Iris pigment epithelial cell (primary cell): ENCODE results near the gene PDZRN3.

Experiments
- DNase-seq: peaks from one replicate; pipeline ENCODE4 v3.0.0-alpha.2; 2011; ENCODE audit warnings: low read depth

The PDZRN3 gene

DNA sequence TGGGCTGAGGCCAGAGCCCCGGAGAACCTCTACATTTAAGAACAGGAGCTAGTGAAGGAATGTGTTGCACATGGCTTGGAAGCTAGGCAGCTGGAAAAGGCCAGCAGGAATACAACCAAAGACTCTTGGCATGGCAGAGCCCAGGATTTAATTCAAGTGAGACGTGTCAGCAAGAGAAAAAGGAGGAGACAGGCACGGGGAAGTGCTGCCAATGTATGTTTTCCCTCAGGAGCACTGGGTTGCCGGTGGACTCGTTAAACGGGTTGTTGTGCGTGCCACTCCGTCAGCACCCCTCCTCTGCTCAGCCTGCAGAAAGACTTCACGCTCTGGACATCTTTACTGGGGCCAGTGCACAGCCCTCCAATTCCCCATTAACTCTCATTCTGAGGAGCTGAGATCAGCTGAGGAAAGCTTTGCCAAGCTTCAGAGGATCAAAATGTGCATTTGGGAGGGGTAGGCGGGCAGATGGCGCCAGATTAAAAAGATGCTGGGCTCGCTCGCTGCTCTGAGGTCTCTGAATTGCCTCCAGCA lies 103.7 kb downstream of the PDZRN3 start:
- no peak for DNase-seq

DNA sequence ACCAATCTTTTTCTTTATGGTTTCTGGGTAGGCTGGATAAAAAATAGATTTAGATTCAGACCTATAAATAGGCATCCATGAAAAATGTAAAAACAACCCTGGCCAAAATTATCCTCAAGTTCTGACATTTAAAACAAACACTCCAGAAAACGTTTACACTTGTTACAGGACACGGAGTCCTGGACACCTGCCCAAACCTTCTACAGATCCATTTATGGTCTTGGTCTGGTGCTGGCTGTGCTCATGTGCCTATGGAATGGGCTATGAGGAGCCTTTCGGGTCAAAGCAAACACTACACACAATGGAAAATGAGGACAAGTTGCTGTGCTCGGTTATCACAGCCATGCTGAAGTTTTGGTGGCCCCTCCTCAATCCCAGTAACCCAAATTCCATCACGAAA lies 108.1 kb downstream of the PDZRN3 start:
- no peak for DNase-seq

DNA sequence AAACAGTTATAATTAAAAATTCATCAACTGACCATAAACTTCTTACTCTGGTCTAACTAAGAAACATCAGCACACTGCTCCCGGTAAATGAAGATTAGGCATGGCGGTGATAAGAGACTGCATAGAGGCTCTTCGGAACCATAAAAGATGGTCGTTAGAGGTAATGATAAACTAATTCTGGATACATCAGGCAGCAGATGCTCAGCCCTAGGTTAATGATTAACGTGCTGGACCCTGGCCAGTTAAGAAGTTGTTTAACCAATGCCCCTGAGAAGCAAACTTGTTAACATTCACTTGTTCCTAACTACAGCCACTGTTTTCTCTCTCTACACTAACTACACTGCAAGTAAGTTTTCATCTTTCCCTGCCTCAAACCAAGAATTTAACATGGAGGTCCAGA lies 111.5 kb downstream of the PDZRN3 start:
- no peak for DNase-seq

DNA sequence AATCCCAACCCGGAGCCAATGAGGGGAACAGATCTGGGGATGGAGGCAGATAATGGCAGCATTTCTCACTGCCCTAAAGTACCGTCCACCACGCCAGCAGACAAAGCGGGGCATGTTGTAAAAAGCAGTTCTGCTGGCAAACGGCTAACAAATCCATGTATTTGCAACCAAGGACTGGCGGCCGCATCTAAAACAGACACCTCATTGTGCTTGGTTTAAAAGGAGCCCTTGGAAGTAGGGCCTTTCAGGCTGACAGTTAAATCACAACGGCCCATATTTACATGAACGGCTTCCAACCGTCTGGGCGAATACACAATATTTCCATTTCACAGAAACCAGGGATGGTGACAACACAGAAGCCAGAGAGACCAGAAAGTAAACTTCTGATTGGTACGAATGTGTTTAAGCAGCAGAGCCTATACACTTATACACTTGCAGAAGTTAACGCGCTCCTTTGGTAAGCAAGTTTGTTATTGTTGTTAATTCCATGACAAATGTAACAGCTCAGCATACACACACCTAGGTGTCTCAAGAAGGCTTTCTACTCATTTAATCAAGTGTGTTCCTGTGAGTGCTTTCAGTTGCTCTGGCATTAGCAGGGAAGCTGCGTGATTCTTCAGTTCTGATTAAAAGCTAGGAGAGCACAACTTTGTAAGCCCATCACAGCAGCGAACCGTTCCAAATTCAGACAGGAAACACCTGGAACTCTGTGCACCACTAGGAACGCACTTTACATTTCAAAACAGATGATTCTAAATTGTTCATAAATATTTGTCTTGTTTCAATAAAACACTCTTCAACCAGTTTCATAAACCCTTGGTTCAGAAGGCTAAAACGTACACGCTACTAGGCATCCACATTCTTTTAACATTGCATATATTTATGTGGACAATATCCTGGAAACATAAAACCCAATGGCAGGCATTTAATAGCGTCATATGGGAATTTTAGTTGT lies 112.9 kb downstream of the PDZRN3 start:
- no peak for DNase-seq

DNA sequence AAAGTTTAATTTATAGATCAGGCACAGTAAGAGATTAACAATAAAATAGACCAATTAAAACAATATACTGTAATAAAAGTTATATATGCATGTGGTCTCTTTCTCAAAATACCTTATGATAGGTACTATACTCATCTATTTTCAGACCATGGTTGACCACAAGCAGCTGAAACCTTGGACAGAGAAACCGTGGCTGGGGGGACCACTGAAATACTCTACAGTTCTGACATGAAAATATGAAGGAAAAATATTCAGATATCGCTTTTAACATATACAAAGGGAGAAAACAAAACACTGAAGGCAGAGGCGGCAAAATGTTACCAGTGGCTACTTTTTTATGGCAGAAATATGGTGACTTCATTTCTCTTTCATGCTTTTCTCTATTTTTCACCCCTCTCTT lies 114.0 kb downstream of the PDZRN3 start:
- no peak for DNase-seq

DNA sequence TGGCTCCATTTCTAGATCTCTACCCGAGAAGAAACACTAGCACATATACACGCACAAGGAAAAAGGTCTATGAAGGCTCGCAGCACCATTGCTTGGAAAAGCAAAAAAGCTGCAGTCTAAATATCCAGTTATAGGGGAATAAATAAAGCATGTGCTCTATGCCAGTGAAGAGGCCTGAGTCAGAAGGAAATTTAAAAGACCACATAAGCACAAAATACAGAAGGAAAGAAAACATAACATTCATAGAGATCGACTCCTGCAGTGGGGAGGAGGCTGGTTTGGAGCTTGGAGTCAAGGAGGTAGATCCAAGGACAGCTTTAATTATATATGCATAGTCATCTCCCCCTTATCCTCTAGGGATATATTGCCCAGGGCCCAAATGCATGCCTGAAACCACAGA lies 114.4 kb downstream of the PDZRN3 start:
- no peak for DNase-seq

DNA sequence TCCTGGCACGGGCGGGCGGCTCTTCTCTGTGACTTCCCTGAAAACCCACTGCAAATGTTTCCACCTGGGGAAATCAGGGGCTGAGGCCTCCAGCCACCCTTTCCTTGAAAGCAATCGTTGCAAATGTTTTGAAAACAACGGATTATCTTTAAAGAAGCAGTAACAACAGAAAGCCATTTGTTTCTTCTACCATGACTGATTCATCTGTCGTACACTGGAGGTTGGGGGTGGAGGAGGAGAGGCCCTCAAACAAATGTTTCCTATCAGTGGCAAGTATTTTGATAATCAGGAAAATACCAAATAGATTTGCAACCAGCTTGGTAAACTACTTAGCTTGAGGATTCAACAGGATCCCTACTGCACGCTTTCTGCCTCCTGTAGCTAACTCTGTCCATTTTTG lies 114.9 kb downstream of the PDZRN3 start:
- no peak for DNase-seq

DNA sequence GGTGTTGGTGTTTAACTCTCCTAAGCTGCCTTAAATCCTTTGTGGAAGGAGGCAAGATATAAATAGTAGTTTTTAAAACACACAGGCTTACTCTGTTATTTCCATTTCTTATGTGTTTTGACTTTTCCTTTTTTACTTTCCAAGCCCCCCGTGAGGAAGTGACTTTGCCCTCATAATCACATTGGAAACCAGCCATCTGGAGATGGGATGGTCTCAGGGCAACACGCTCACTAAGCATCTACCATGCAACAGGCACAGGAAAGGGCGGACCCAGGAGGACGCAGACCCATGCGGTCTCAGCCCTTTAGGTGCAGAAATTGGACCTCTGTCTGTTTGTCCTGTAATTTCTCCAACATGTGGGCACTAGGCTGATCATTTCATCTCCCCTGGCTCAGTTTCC lies 115.7 kb downstream of the PDZRN3 start:
- no peak for DNase-seq

DNA sequence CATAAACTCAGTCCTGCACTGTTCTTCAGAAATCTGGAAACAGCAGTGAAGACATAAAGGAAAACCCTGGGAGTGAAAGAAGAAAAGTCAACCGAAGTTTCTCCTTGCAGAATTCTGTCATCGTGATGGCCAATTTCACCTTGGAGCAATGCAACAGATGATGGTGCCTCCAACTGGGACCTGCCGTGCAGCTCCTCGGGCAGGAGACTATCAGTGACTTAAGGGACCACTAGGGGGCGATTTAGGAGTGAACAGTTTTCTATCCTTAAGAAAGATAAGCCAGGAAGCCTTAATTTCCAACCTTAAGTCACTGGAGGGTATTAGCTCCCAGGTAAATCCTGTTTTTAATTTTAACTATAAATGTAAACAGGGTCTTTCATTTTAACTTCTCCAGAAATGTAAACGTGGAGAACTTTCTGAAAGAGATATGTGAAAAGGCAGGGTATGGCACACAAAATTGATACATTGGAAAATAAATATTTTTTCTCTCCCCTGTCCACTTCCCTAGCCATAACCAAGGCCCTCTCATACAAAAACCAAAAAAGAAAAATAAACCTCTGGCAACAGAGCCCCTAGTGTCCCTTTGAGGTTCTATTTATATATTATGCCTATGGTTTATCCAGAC lies 116.3 kb downstream of the PDZRN3 start:
- DNase-seq: peak; percentile 69

DNA sequence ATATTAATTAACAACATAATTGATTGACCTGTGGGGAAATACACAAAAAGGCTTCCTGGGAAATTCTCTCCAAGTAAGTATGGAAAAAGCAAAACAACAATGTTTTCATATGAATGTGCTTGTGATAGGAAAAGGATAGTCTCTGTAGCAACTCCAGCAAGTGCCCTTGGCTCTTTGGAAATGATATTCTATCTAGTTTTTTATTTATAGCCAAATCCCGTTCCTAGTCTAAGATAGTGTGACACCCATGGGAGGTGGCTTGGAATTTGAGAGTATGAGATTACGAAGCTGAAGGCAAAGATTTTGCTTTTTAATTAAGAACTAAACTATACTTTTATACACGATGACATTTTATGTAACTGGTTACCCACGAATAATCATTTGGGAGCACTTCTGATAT lies 119.9 kb downstream of the PDZRN3 start:
- no peak for DNase-seq

DNA sequence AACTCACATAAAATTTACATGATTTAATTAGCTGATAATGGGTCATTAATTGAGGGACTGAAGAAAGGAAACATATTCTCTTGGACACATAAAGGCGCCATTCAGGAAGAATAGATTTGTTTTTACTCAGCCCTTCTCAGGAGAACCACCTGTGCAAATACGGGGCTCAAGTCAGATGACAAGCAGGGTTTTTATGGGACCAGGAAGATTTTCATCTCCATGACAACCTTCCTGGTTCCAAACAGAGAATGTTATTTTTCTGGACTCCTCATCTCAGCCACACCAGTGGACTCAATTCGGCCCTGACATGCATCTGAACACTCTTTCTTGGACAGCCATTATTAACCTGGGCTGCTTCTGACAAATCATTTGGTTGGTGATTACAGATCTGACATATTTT lies 120.5 kb downstream of the PDZRN3 start:
- DNase-seq: no peak

DNA sequence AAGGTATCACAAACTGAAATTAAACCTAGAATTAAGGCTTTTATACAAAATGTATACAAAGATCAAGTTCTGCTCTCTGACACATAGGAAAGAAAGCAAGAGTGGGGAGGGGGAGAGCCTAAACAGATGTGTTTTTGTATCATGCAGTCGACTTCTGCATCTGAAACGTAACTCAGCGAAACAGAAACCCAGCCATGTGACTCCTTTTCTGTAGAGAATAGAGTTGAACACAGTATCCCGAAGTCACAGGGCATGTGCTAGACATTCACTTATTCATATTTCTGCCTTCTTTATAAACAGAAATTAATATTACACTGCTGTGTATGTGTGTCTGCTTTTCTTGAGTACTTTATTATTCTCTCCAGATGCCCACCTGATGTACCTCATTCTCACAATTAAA lies 121.0 kb downstream of the PDZRN3 start:
- peak; percentile 14 for DNase-seq

DNA sequence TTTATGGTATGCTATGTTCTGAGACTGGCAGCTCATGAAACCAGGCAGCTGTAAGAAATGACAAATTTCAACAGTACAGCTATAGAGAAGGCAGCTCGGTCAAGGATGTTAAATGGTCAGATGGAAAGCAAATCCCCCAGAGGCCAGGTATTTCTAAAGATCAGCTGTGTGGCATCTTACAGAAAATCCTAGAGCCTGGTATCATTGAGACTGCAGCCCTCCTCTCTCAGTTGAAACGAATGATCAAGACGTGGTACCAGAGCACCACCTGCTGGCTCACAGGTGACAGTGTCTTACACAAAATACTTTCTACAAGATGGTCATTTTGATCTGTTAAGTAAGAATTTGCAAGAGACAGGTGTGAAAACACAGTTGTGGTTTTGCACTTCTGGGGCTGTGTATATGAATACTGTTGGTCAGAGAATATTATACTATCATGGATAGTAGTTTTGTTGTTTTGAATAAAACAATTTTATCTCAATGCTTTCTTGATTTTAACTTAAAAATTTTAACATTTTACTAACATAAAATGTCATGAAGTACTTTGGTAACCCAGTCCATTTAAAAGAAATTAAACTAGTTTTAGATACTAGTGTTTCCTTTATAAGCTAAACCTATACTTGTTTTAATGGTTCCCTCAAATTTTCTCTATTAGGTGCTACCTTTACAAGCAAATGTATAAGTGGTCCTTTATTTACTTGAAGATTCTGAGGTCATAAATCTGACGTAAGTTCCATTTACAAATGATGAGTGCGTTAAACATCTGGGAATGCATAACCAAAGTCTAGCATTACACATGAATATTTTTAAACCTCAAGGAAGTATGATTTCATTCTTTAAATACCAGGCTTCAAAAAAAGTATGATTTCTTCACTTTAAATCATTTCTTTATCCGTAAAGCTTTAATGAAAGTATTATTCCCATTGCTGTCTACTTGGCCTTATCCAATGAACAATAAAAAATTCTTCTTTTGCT lies 121.8 kb downstream of the PDZRN3 start:
- DNase-seq: peak; percentile 91

DNA sequence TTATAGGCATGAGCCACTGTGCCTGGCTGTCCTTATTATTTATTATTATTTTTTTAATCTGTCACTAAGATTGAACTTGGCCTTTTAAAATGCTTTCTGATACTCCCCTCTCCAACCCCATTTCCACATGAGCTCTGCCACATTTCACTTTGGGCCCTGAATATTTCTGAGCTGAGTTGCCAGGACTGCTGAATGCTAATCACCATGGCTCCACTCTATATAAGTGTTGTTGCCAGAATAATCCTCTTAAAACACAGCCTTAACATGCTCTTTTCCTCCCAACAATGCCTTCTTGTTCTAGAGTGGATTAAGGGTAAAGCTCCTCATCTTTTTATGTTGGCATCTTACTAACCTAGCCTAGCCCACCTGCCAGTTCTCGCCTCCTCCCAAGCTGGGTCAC lies 124.4 kb downstream of the PDZRN3 start:
- DNase-seq: no peak

DNA sequence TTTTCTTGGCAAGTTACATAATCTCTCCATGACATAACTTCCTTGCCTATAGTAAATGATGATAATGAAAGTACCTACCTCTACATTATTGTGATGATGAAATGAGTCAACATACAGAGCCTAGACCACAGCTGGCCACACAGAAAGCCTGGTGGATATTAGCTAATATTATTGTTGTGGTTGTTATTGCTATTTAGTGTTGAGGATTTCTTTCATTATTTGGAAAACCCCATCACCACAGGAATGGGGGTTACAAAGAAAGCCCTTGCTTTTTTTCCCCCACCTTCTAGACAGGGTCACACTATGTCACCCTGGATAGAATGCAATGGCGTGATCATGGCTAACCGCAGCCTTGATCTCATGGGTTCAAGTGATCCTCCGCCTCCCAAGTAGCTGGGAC lies 125.0 kb downstream of the PDZRN3 start:
- peak; percentile 16 for DNase-seq

DNA sequence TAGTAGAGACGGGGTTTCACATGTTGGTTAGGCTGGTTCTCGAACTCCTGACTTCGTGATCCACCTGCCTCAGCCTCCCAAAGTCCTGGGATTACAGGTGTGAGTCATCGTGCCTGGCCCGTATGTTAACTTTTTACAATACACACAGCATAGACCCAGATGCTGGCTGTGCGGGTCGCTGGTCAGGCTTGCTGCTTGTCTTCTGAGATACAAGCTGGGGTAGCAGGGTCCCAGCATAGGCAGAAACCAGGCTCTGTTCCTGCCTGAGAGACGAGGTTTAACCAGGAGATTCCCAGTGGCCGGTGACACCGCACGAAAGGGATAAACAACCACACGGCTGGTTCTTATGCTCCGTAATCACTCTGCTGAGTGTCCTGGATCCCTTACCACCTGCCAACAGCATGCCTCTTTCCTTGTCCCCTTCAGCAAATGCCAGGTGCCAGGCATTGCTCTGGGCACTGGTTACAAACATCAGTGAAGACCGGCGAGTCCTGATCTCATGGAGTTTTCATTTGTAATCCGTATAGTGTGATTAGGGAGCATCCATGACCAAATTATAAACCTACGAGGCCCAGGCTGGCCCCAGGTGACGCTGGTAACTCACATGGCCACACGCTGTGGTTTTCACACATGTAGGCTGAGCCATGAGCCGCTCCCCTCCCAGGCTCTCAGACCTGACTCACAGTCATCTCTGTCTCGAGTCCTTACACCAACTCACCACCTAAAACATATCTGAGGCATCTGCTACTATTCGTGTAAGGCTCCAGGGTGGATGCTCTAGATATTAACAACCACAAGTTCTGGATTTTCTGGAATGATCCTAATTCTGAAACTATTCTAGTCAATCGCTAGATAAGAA lies 125.7 kb downstream of the PDZRN3 start:
- DNase-seq: no peak

DNA sequence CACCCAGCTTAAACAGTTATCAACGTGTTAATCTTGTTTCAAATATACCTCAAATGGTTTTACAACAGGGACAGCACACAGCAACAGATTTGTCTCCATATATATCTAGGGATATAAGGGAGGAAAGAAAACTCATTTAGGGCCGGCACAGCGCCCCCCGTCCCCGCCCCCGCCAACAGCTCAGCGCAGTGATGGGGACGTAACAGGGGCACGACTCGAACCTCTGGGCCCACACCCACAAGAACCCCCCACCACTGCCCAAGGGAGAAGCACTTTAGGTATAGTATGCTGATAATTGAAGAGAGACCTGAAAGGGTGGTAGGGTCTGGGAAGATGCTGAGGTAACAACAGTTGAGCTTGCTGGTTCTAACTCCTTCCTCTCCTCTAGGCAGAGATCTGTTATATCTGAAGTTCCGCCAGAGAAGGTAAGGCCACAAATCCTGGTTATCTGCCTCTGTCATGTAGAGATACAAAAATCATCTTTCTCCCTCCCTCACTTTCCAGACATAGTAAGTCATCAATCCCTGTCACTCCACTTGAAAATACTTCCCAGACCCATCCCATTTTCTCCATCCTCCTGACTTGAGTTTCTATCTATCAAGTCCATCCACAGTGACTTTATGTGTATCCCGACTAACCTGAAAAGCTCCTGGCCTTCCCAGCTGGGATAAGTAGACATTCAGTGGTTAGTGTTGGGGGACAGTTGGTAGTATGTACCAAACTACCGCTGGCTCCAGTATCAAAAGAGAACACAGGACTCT lies 126.9 kb downstream of the PDZRN3 start:
- DNase-seq: no peak

DNA sequence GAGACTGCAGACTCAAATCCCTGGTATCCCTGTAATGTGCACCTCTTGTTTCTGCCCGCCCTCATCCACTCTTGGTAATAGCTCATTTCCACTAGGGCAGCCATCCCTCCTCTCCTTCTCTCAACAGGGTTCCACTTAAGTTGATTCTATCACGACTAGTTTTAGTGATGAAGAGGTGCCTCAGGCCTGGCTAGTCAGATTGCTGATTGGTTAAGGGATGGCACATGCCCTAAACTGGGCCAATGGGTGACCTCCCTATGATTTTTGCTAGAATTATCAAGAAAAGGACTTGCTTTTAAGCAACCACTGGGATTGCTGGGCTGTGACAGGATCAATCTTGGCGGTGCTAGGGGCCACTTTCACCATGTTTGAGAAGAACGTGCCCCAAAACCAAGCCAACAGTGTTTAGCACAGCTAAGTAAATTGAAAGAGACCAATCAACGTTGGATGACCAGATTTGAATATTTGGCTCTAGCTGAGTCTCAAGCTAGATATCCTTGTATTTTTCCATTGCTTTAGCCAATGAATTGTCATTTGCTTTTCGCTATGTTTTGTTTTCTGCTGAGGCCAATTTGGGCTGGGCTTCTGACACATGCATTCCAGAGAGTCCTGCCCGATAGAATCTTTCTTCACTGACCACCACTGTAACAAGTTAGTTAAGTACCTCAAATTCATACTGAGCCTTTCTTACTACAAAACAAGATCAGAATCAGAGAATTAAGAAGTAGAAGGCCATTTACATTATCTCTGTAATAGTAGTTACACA lies 131.0 kb downstream of the PDZRN3 start:
- DNase-seq: peak; percentile 56

DNA sequence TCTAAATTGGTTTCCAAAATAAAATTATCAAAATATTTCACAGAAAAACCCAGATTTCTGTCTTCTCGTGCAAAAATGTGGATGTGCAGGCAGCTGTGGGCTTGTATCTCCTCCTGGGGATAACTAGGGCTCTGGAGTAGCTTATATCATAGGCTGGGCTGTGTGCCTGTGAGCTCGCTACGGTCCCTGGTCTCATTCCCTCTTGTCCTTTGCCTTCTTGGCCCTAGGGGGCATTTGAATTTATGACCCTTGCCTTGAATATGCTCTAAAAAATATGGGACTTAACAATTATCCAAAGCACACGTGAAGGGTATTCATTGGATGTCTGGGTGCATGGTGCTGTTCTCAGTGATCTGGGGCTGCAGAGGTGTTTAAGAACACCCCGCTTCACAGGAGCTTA lies 132.6 kb downstream of the PDZRN3 start:
- no peak for DNase-seq

DNA sequence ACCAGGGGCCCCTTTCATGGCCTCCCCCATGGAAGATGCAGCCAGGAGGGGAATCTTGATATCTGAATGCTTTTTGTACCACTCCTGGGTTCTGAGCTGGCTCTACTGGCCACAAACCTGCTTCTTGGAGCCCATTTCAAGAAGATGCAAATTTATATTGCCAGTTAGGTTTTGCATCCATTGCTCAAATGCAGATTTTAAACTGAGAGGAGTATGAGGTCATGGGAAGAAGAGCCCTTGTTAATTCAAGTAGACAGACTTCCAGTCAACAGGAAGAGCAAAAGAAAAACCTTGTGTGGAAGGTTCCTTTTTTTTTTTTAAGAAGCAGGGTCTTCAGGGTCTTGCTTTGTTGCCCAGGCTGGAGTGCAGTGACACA lies 133.5 kb downstream of the PDZRN3 start:
- no peak for DNase-seq
